SU-DHL-6 (cell line): ENCODE measurements around the gene NOL9.

Source experiments
- EZH2phosphoT487 ChIP-seq: fragments of 200-600 bp; sonication (generic), shearing (Covaris generic); conservative IDR thresholded peaks from 2 replicates; pipeline ENCODE4 v1.6.1; 2018; ENCODE audit warnings: mild to moderate bottlenecking, antibody characterized with exemption, low read length, moderate library complexity, mixed read lengths
- TF ChIP-seq, protein P1 (sequence below): fragments of 200-600 bp; sonication (generic); IDR thresholded peaks from one replicate; pipeline ENCODE4 v1.5.1; 2017; ENCODE audit warnings: antibody characterized with exemption, mild to moderate bottlenecking, low read length, moderate library complexity; ENCODE audit not compliant: insufficient read depth, poor library complexity, severe bottlenecking

- TF ChIP-seq, protein P1, sequence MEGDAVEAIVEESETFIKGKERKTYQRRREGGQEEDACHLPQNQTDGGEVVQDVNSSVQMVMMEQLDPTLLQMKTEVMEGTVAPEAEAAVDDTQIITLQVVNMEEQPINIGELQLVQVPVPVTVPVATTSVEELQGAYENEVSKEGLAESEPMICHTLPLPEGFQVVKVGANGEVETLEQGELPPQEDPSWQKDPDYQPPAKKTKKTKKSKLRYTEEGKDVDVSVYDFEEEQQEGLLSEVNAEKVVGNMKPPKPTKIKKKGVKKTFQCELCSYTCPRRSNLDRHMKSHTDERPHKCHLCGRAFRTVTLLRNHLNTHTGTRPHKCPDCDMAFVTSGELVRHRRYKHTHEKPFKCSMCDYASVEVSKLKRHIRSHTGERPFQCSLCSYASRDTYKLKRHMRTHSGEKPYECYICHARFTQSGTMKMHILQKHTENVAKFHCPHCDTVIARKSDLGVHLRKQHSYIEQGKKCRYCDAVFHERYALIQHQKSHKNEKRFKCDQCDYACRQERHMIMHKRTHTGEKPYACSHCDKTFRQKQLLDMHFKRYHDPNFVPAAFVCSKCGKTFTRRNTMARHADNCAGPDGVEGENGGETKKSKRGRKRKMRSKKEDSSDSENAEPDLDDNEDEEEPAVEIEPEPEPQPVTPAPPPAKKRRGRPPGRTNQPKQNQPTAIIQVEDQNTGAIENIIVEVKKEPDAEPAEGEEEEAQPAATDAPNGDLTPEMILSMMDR, result no peak
- TF ChIP-seq EZH2phosphoT487, result no peak
These were observed 57.0 kb downstream of the NOL9 start for GRCh38 chr1:6497215-6497866.
